HCT116 (cell line): Measurements from ENCODE around the gene THTPA. TPM values are rescaled to one million over a fixed set of nuclear protein-coding genes. Genes with fewer than 3 reads are reported as not detected.

Experiments
- ATAC-seq: fragments of 200-7000 bp; cut with Tn5 transposase; 2 replicates; pipeline ENCODE4 v1.9.1; 2020; ENCODE audit warnings: mild to moderate bottlenecking, moderate library complexity
- BruUV-seq: library from RNA; stranded (reverse); fragments of 400-500 nt; replicated peaks from 2 replicates; lab custom pipeline; 2021; lab: Mats Ljungman, UMichigan
- CTCF ChIA-PET: fragments of 300-600 bp; sonication (Branson Sonifier 250); formaldehyde crosslinking; loops from one replicate; lab custom pipeline; 2021; ENCODE audit warnings: antibody characterized with exemption; lab: Charles Lee
- POLR2A ChIA-PET: fragments of 300-600, 350-600 bp; sonication (Branson Sonifier 250); formaldehyde crosslinking; loops from one replicate; lab custom pipeline; 2021; ENCODE audit warnings: antibody characterized with exemption; lab: Charles Lee
- RAD21 ChIA-PET, 2 experiments: fragments of 300-600 bp; sonication (Branson Sonifier 250); formaldehyde crosslinking; loops; one replicate each; lab custom pipeline; 2023; ENCODE audit warnings: low total read pairs in 2 of 2; ENCODE audit not compliant: uncharacterized antibody in 2 of 2, unreplicated experiment in 2 of 2, low non-redundant PET in 1 of 2; lab: Charles Lee
- DNase-seq: peaks from one replicate; pipeline ENCODE4 v3.0.0-alpha.2; 2010; ENCODE audit warnings: low read depth, low spot score
- H2AFZ ChIP-seq: fragments of 200-600 bp; shearing (Covaris generic), sonication (generic); 2 replicates; pipeline ENCODE4 v1.6.1; 2017; ENCODE audit warnings: low read depth, mixed run types, mixed read lengths, antibody characterized with exemption, low read length; ENCODE audit not compliant: poor library complexity, severe bottlenecking
- H3K27ac ChIP-seq: 2 replicates; pipeline ENCODE4 v1.5.1; 2012; ENCODE audit warnings: low read depth, low read length
- H3K27me3 ChIP-seq: fragments of 200-600 bp; sonication (generic); 2 replicates; pipeline ENCODE4 v1.6.1; 2016; ENCODE audit warnings: mixed run types, low read length, mixed read lengths; ENCODE audit not compliant: insufficient read depth
- H3K36me3 ChIP-seq, 2 experiments: fragments of 200-500 bp in 1 of 2; fragments of 200-600 bp in 1 of 2; sonication (Bioruptor generic) in 1 of 2; sonication (generic) in 1 of 2; 2 replicates each; pipeline versions ENCODE4 v1.5.1 to v1.6.1; 2014 to 2016; ENCODE audit warnings: low read length in 2 of 2, inconsistent platforms in 1 of 2, mixed read lengths in 1 of 2, mixed run types in 1 of 2; ENCODE audit not compliant: insufficient read depth in 2 of 2, control insufficient read depth in 1 of 2
- H3K4me1 ChIP-seq, 2 experiments: fragments of 200-600 bp in 1 of 2; sonication (generic) in 1 of 2; 2 replicates each; pipeline versions ENCODE4 v1.5.1 to v1.6.1; 2012 to 2017; ENCODE audit warnings: low read length in 2 of 2, inconsistent platforms in 1 of 2, mild to moderate bottlenecking in 1 of 2, mixed read lengths in 1 of 2, mixed run types in 1 of 2, moderate library complexity in 1 of 2; ENCODE audit not compliant: insufficient read depth in 2 of 2, control insufficient read depth in 1 of 2
- H3K4me2 ChIP-seq: fragments of 200-600 bp; sonication (generic); 2 replicates; pipeline ENCODE4 v1.6.1; 2017; ENCODE audit warnings: mixed run types, low read length, mixed read lengths
- H3K4me3 ChIP-seq, 2 experiments: fragments of 200-600 bp in 1 of 2; sonication (generic) in 1 of 2; replicated peaks in 1 of 2; 2 replicates each; pipeline ENCODE4 v1.5.1; 2011 to 2016; ENCODE audit warnings: low read length in 2 of 2, control low read depth in 1 of 2, low read depth in 1 of 2, mild to moderate bottlenecking in 1 of 2, mixed read lengths in 1 of 2, mixed run types in 1 of 2
- H3K79me2 ChIP-seq: fragments of 200-600 bp; sonication (generic); 2 replicates; pipeline ENCODE4 v1.6.1; 2017; ENCODE audit warnings: mild to moderate bottlenecking, mixed run types, low read length, moderate library complexity, mixed read lengths; ENCODE audit not compliant: insufficient read depth
- H3K9ac ChIP-seq: fragments of 200-600 bp; sonication (generic); 2 replicates; pipeline ENCODE4 v1.6.1; 2016; ENCODE audit warnings: low read length, mixed read lengths
- H3K9me2 ChIP-seq: fragments of 200-600 bp; sonication (generic), shearing (Covaris generic); 2 replicates; pipeline ENCODE4 v1.6.1; 2017; ENCODE audit warnings: mixed run types, mild to moderate bottlenecking, moderate library complexity; ENCODE audit not compliant: insufficient read depth
- H3K9me3 ChIP-seq, 2 experiments: fragments of 200-500 bp in 1 of 2; fragments of 200-600 bp in 1 of 2; sonication (Bioruptor generic) in 1 of 2; sonication (generic) in 1 of 2; 2 replicates each; pipeline ENCODE4 v1.6.1; 2014 to 2017; ENCODE audit warnings: low read length in 2 of 2, mixed read lengths in 2 of 2, inconsistent platforms in 1 of 2, low read depth in 1 of 2, mild to moderate bottlenecking in 1 of 2, mixed run types in 1 of 2, moderate library complexity in 1 of 2; ENCODE audit not compliant: control insufficient read depth in 1 of 2, insufficient read depth in 1 of 2
- H4K20me1 ChIP-seq: fragments of 200-600 bp; sonication (generic), shearing (Covaris generic); 2 replicates; pipeline ENCODE4 v1.6.1; 2017; ENCODE audit warnings: mixed run types, mild to moderate bottlenecking, moderate library complexity; ENCODE audit not compliant: insufficient read depth
- CBX3 ChIP-seq: IDR thresholded peaks from 2 replicates; pipeline ENCODE4 v1.6.1; 2012; ENCODE audit warnings: low read depth
- ELF1 ChIP-seq: IDR thresholded peaks from 2 replicates; pipeline ENCODE4 v1.6.1; 2012; ENCODE audit warnings: low read depth, borderline replicate concordance
- JUND ChIP-seq: IDR thresholded peaks from 2 replicates; pipeline ENCODE4 v1.6.1; 2012
- POLR2AphosphoS5 ChIP-seq: IDR thresholded peaks from 2 replicates; pipeline ENCODE4 v1.6.1; 2011; ENCODE audit warnings: mild to moderate bottlenecking, low read depth, low read length, moderate library complexity
- REST ChIP-seq: IDR thresholded peaks from 2 replicates; pipeline ENCODE4 v1.6.1; 2012; ENCODE audit warnings: low read depth
- SIN3A ChIP-seq: IDR thresholded peaks from 2 replicates; pipeline ENCODE4 v1.6.1; 2012; ENCODE audit warnings: low read depth
- SRF ChIP-seq: IDR thresholded peaks from 2 replicates; pipeline ENCODE4 v1.6.1; 2012; ENCODE audit warnings: low read depth
- YY1 ChIP-seq: IDR thresholded peaks from 2 replicates; pipeline ENCODE4 v1.6.1; 2011; ENCODE audit warnings: low read length, low read depth, moderate library complexity, mild to moderate bottlenecking; ENCODE audit not compliant: insufficient replicate concordance; ENCODE audit errors: extremely low read depth
- ZNF274 ChIP-seq: fragments of 200-500 bp; sonication (Bioruptor generic); IDR thresholded peaks from 2 replicates; pipeline ENCODE4 v1.6.1; 2014; ENCODE audit warnings: mild to moderate bottlenecking, low read depth, low read length, inconsistent platforms
- intact Hi-C: fragments of 100-400 bp; cut with micrococcal nuclease; formaldehyde crosslinking; loops from 2 replicates; pipeline ENCODE4 v1.10.0; 2022
- total RNA-seq: library from RNA; stranded (reverse); gene quantifications from one replicate; pipeline ENCODE4 v1.2.1, GENCODE V29; 2021; ENCODE audit not compliant: unreplicated experiment
- TF ChIP-seq, protein P1 (sequence below): IDR thresholded peaks from 2 replicates; pipeline ENCODE4 v1.6.1; 2012

Gene THTPA
- total RNA-seq, 1 experiment from 2014 or later = 5.8 TPM

- RAD21 ChIA-PET = no interaction called here
- Histone ChIP-seq H3K27ac (no peak overlapping the region), H3K4me3 (no peak overlapping the region), H3K79me2 (no peaks in the 10 kb centered on the region), H4K20me1 (no peaks in the 10 kb centered on the region), H3K9me3 (no peaks in the 10 kb centered on the region), H3K4me2 (no peak overlapping the region), H3K36me3 (no peaks in the 10 kb centered on the region), H3K9me2 (no peaks in the 10 kb centered on the region), H3K9ac (no peak overlapping the region), H2AFZ (no peak overlapping the region), H3K4me1 (peaks cover 0 to 6% of the 10 kb centered on the region in 2 experiments; a peak in 1 of 4 replicates), H3K27me3 (no peaks in the 10 kb centered on the region)
- TF ChIP-seq YY1 (no peak), CBX3 (no peak), JUND (no peak), POLR2AphosphoS5 (no peak), REST (no peak), ELF1 (no peak), SRF (no peak), SIN3A (no peak), ZNF274 (no peak)
- TF ChIP-seq, protein P1, sequence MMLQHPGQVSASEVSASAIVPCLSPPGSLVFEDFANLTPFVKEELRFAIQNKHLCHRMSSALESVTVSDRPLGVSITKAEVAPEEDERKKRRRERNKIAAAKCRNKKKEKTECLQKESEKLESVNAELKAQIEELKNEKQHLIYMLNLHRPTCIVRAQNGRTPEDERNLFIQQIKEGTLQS = no peak
- CTCF ChIA-PET = no interaction called here
- DNase-seq = no peak
- BruUV-seq = no TSS peak
- intact Hi-C loops = no loop called here
- no peak for ATAC-seq
- POLR2A ChIA-PET = no interaction called here
These were observed 48.7 kb downstream of the THTPA start for GRCh38 chr14:23604675-23605170.
